ENCODE results near the gene SH3GL3. TPM values are rescaled to one million over a fixed set of nuclear protein-coding genes. Genes with fewer than 3 reads are reported as not detected.

SH3GL3 gene
- total RNA-seq, 2 experiments from 2014 or later: not detected

- no peaks in the 10 kb centered on the region for H3K9me3 ChIP-seq (ENCODE audit: control insufficient read depth in 1 of 2, insufficient read depth in 1 of 2, low read length in 2 of 2)
- Mint-ChIP-seq H3K27ac (no peak overlapping the region), H3K9me3 (no peaks in the 10 kb centered on the region), H3K4me3 (no peak overlapping the region), H3K36me3 (ENCODE audit: low read depth) (no peaks in the 10 kb centered on the region), H3K4me1 (ENCODE audit: low read depth) (no peaks in the 10 kb centered on the region), H3K27me3 (no peaks in the 10 kb centered on the region)
- H3K4me3 ChIP-seq (ENCODE audit: low read length): no peak overlapping the region
- no peaks in the 10 kb centered on the region for H3K27me3 ChIP-seq (ENCODE audit: control insufficient read depth in 1 of 2, insufficient read depth in 2 of 2, low read length in 2 of 2)
- POLR2A ChIA-PET: no interaction called here
- H3K4me1 ChIP-seq (ENCODE audit: insufficient read depth, low read length): no peaks in the 10 kb centered on the region
- CTCF ChIA-PET: no interaction called here
- no peak overlapping the region for H3K27ac ChIP-seq (ENCODE audit: low read depth in 1 of 2, low read length in 2 of 2)
- no peak for TF ChIP-seq CTCF (IDR thresholded peaks at IDR 0.05)
- DNase-seq (no peak), ATAC-seq (ENCODE audit: poor library complexity) (no peak)
- no peaks in the 10 kb centered on the region for H3K36me3 ChIP-seq (ENCODE audit: insufficient read depth, low read length)
- intact Hi-C loops (cut with DNase I, micrococcal nuclease): no loop called here
These were observed 62.9 kb downstream of the SH3GL3 start for GRCh38 chr15:83510001-83510400.

DNA sequence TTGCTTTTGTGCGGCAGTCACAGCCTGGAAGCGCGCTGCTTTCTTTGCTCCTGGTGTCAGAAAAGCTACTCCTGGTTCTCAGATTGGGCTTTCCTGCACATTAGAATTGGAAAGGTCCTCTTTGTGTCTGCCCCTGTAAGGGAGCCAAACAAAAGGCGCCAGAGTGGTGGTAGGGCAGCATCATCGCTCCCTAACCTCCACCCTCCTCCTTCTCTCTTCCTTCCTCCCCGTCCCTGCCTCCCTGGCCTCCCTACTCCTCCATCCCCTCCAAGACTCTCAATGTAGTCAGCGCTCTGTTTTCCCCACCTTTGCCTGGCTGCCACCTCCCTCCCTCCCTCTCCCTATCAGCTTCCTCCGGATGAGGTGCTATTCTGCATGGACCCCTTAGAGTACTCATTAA is 65.3 kb downstream of the SH3GL3 start:
- DNase-seq: no peak
- no peak overlapping the region for H3K27ac ChIP-seq (ENCODE audit: low read depth in 1 of 2, low read length in 2 of 2)
- no peaks in the 10 kb centered on the region for H3K9me3 ChIP-seq (ENCODE audit: control insufficient read depth in 1 of 2, insufficient read depth in 1 of 2, low read length in 2 of 2)
- intact Hi-C loops (cut with DNase I, micrococcal nuclease): no loop called here
- ChIA-PET CTCF (no interaction called here), POLR2A (no interaction called here)
- H3K27me3 Mint-ChIP-seq: no peaks in the 10 kb centered on the region
- H3K4me1 Mint-ChIP-seq (ENCODE audit: low read depth): no peaks in the 10 kb centered on the region
- no peaks in the 10 kb centered on the region for H3K36me3 ChIP-seq (ENCODE audit: insufficient read depth, low read length)
- H3K27ac Mint-ChIP-seq: no peak overlapping the region
- peaks cover 0 to 2% of the 10 kb centered on the region in 2 experiments for H3K27me3 ChIP-seq (ENCODE audit: control insufficient read depth in 1 of 2, insufficient read depth in 2 of 2, low read length in 2 of 2)
- H3K4me1 ChIP-seq (ENCODE audit: insufficient read depth, low read length): no peaks in the 10 kb centered on the region
- no peak for ATAC-seq (ENCODE audit: poor library complexity)
- TF ChIP-seq CTCF (IDR thresholded peaks at IDR 0.05): no peak
- no peaks in the 10 kb centered on the region for H3K36me3 Mint-ChIP-seq (ENCODE audit: low read depth)
- no peak overlapping the region for H3K4me3 ChIP-seq (ENCODE audit: low read length)
- H3K4me3 Mint-ChIP-seq: no peak overlapping the region
- no peaks in the 10 kb centered on the region for H3K9me3 Mint-ChIP-seq

- ChIA-PET POLR2A (no interaction called here), CTCF (no interaction called here)
- TF ChIP-seq CTCF (IDR thresholded peaks at IDR 0.05): no peak
- intact Hi-C loops (cut with DNase I, micrococcal nuclease): no loop called here
- H3K4me1 ChIP-seq (ENCODE audit: insufficient read depth, low read length): no peaks in the 10 kb centered on the region
- no peak overlapping the region for H3K27ac ChIP-seq (ENCODE audit: low read depth in 1 of 2, low read length in 2 of 2)
- ATAC-seq (ENCODE audit: poor library complexity) (no peak), DNase-seq (no peak)
- no peak overlapping the region for H3K4me3 ChIP-seq (ENCODE audit: low read length)
- H3K27ac Mint-ChIP-seq: no peak overlapping the region
- H3K27me3 ChIP-seq (ENCODE audit: control insufficient read depth in 1 of 2, insufficient read depth in 2 of 2, low read length in 2 of 2): peaks cover 0 to 2% of the 10 kb centered on the region in 2 experiments
- no peaks in the 10 kb centered on the region for H3K36me3 ChIP-seq (ENCODE audit: insufficient read depth, low read length)
- H3K9me3 ChIP-seq (ENCODE audit: control insufficient read depth in 1 of 2, insufficient read depth in 1 of 2, low read length in 2 of 2): no peaks in the 10 kb centered on the region
- H3K4me3 Mint-ChIP-seq: no peak overlapping the region
- peaks cover 9% of the 10 kb centered on the region for H3K27me3 Mint-ChIP-seq
- H3K9me3 Mint-ChIP-seq: no peaks in the 10 kb centered on the region
- H3K4me1 Mint-ChIP-seq (ENCODE audit: low read depth): no peaks in the 10 kb centered on the region
- H3K36me3 Mint-ChIP-seq (ENCODE audit: low read depth): no peaks in the 10 kb centered on the region
These were observed 67.4 kb downstream of the SH3GL3 start for GRCh38 chr15:83514584-83514983.
